Glutamatergic neuron (in vitro differentiated cells): ENCODE results near the gene SOWAHA. TPM values are rescaled to one million over a fixed set of nuclear protein-coding genes. Genes with fewer than 3 reads are reported as not detected.

Experiments
- DNase-seq: peaks from one replicate; pipeline ENCODE4 v3.0.0; 2022
- H3K27ac Mint-ChIP-seq: one replicate; pipeline ENCODE4 v1.8.0; 2020; ENCODE audit warnings: mild to moderate bottlenecking, mixed read lengths, inconsistent platforms; ENCODE audit not compliant: unreplicated experiment
- H3K27me3 Mint-ChIP-seq: one replicate; pipeline ENCODE4 v1.8.0; 2020; ENCODE audit warnings: mild to moderate bottlenecking, moderate library complexity, mixed read lengths, inconsistent platforms; ENCODE audit not compliant: unreplicated experiment
- H3K36me3 Mint-ChIP-seq: one replicate; pipeline ENCODE4 v1.8.0; 2020; ENCODE audit warnings: mild to moderate bottlenecking, mixed read lengths, inconsistent platforms; ENCODE audit not compliant: unreplicated experiment
- H3K4me1 Mint-ChIP-seq: one replicate; pipeline ENCODE4 v1.8.0; 2020; ENCODE audit warnings: mild to moderate bottlenecking, low read depth, mixed read lengths, inconsistent platforms; ENCODE audit not compliant: unreplicated experiment
- H3K4me3 Mint-ChIP-seq: one replicate; pipeline ENCODE4 v1.8.0; 2020; ENCODE audit warnings: mild to moderate bottlenecking, mixed read lengths, inconsistent platforms; ENCODE audit not compliant: unreplicated experiment
- H3K9me3 Mint-ChIP-seq: one replicate; pipeline ENCODE4 v1.8.0; 2020; ENCODE audit warnings: mild to moderate bottlenecking, moderate library complexity, mixed read lengths, inconsistent platforms; ENCODE audit not compliant: unreplicated experiment
- total RNA-seq: library from RNA; stranded (reverse); fragmentation: NEBNext Ultra II Directional; extraction: Animal tissue kit (Norgen Biotek cat#: 25700); gene quantifications from one replicate; pipeline ENCODE4 v1.2.1, GENCODE V29; 2021; ENCODE audit not compliant: unreplicated experiment
- TF ChIP-seq, protein P1 (sequence below): fragments of 200-600 bp; sonication (generic); IDR thresholded peaks from one replicate; pipeline ENCODE4 v1.5.0; 2021; ENCODE audit not compliant: partially characterized antibody, unreplicated experiment

The SOWAHA gene
- total RNA-seq, 1 donor from 2014 or later = 0.12 TPM

DNA sequence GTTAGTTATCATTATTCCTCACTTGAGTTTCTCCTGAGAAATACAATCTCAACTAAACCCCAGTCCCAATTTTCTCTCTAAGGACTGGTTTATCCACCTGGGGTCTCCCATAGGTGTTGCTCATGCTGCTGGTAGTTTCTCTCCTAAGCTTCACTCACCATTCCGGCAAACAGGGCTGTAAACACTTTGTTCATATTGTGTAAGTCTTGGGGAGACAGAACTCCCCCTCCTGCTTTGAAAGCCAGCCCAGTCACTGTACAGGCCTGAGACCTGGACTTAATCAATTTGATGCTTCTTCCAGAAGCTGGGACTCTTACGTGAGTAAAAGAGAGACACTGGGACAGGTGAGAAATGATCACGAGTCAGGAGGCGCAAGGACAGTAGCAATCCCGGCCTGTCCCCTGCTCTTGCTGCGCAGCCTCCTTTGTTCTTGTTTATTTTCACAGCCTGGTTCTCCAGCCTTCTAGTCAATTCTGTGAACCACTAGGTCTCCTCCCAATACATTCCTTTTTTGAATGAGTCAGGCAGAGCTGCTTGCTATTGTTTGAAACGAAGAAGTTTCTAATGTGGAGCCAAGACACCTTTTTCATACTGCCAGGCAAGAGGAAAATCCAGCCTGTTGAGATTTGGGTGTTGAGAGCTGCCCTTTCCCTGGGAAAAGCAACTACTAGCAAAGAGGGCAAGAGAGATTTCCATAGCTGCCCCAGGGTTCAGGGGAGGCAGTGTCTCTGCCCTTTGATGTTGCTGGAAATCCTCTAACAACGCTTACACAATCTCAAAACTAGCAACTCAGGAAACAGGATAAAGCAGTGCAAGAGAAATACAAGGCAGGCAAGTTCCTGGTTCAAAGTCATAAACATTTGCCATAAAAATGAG, 26.6 kb downstream of the SOWAHA start:
- TF ChIP-seq, protein P1, sequence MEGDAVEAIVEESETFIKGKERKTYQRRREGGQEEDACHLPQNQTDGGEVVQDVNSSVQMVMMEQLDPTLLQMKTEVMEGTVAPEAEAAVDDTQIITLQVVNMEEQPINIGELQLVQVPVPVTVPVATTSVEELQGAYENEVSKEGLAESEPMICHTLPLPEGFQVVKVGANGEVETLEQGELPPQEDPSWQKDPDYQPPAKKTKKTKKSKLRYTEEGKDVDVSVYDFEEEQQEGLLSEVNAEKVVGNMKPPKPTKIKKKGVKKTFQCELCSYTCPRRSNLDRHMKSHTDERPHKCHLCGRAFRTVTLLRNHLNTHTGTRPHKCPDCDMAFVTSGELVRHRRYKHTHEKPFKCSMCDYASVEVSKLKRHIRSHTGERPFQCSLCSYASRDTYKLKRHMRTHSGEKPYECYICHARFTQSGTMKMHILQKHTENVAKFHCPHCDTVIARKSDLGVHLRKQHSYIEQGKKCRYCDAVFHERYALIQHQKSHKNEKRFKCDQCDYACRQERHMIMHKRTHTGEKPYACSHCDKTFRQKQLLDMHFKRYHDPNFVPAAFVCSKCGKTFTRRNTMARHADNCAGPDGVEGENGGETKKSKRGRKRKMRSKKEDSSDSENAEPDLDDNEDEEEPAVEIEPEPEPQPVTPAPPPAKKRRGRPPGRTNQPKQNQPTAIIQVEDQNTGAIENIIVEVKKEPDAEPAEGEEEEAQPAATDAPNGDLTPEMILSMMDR = no peak

DNA sequence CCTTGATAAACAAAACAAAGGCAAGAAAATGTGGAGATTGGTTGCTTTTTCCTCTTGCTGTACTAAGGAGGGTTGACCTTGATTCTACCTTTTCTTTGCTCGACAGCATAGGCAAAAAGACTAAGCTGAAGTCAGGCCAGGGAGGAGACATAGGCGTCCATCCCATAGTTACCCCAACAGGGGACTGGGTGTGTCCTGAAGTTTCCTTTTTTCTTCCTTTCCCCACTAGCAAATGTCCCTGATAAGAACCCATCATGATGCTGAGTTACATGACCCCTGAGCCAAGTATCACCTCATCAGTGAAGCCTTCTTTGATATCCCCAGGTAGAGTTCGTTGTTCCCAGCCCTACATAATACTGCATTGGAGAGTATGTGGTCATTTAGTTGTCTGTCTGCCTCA, 27.2 kb downstream of the SOWAHA start:
- Mint-ChIP-seq H3K27ac (no peak overlapping the region), H3K36me3 (no peaks in the 10 kb centered on the region), H3K4me3 (no peak overlapping the region), H3K9me3 (no peaks in the 10 kb centered on the region), H3K4me1 (no peaks in the 10 kb centered on the region), H3K27me3 (peaks cover 2% of the 10 kb centered on the region)
- TF ChIP-seq, protein P1 = no peak
- DNase-seq = no peak

More for the DNA sequence above, 26.6 kb downstream of the SOWAHA start:
- Mint-ChIP-seq H3K4me3 (no peak overlapping the region), H3K27ac (no peak overlapping the region), H3K27me3 (peaks cover 2% of the 10 kb centered on the region), H3K36me3 (no peaks in the 10 kb centered on the region), H3K4me1 (no peaks in the 10 kb centered on the region), H3K9me3 (no peaks in the 10 kb centered on the region)
- DNase-seq = no peak

DNA sequence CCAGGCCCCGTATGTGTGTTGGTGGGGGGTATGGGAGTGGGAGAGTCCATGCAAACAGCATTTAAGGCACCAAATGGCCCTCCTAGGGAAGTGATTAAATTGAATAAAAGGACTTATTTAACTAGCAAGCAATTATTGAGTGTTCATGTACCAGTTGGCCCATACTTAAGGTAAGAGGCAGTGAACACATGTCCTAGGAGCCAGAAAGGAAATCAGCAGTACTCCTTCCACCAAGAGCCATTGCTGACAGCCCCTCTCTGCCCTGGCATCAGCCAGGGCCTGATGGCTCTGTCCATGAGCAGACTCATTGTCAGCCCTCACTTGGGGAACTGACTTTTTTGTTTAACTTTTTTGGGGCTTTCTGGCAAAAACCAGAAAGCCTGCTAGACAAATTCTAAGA, 27.8 kb downstream of the SOWAHA start:
- H3K4me1 Mint-ChIP-seq = no peaks in the 10 kb centered on the region
- no peak for DNase-seq
- TF ChIP-seq, protein P1 = no peak
- H3K4me3 Mint-ChIP-seq = no peak overlapping the region
- H3K36me3 Mint-ChIP-seq = no peaks in the 10 kb centered on the region
- H3K27me3 Mint-ChIP-seq = peaks cover 2% of the 10 kb centered on the region
- H3K9me3 Mint-ChIP-seq = no peaks in the 10 kb centered on the region
- H3K27ac Mint-ChIP-seq = no peak overlapping the region

DNA sequence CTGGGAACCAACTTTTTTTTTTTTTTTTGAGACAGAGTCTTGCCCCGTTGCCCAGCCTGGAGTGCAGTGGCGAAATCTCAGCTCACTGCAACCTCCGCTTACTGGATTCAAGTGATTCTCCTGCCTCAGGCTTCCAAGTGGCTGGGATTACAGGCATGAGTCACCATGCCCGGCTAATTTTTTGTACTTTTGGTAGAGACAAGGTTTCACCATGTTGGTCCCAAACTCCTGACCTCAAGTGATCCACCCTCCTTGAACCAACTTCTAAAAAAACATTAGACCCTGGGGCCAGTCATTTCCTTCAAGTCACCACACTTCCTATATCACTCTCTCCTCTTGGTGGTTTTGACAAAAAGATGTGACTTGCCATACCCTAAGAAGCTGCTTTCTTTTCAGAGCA, 28.2 kb downstream of the SOWAHA start:
- H3K27me3 Mint-ChIP-seq = peaks cover 2% of the 10 kb centered on the region
- H3K4me3 Mint-ChIP-seq = no peak overlapping the region
- no peak overlapping the region for H3K27ac Mint-ChIP-seq
- DNase-seq = no peak
- H3K4me1 Mint-ChIP-seq = no peaks in the 10 kb centered on the region
- H3K36me3 Mint-ChIP-seq = no peaks in the 10 kb centered on the region
- TF ChIP-seq, protein P1 = no peak
- H3K9me3 Mint-ChIP-seq = no peaks in the 10 kb centered on the region

DNA sequence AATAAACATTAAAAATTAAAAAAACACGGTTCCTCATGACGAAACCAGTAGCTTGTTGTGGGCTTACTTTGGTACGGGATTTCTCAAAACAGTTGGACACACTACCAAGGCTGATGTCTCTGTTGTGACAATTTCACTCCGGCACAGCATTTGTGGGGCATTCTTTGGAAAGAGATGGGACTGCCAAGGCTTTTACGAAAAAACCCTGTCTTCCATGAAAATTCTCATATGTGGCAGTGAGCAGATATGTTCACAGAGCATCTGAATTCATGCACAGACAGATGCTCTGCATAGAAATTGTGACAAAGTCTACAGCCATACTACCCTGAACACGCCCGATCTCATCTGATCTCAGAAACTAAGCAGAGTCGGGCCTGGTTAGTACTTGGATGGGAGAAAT, 35.2 kb downstream of the SOWAHA start:
- Mint-ChIP-seq H3K4me3 (no peak overlapping the region), H3K27me3 (no peaks in the 10 kb centered on the region), H3K27ac (no peak overlapping the region), H3K9me3 (no peaks in the 10 kb centered on the region), H3K36me3 (no peaks in the 10 kb centered on the region), H3K4me1 (no peaks in the 10 kb centered on the region)
- TF ChIP-seq, protein P1 = no peak
- no peak for DNase-seq
